Hepatocyte (in vitro differentiated cells): ENCODE results near the gene LTK. TPM values are rescaled to one million over a fixed set of nuclear protein-coding genes. Genes with fewer than 3 reads are reported as not detected.

ENCODE experiments used
- DNase-seq: peaks from one replicate; pipeline ENCODE4 v3.0.0-alpha.2; 2016; ENCODE audit warnings: low spot score
- H2AFZ ChIP-seq: fragments of 200-600 bp; sonication (generic); 2 replicates; pipeline ENCODE4 v1.6.0; 2016; ENCODE audit warnings: antibody characterized with exemption, mild to moderate bottlenecking
- H3K27ac ChIP-seq: fragments of 200-600 bp; sonication (generic); 2 replicates; pipeline ENCODE4 v1.5.1; 2016; ENCODE audit warnings: mild to moderate bottlenecking
- H3K27me3 ChIP-seq: fragments of 200-600 bp; sonication (generic); 2 replicates; pipeline ENCODE4 v1.6.1; 2016
- H3K36me3 ChIP-seq: fragments of 200-600 bp; sonication (generic); replicated peaks from 2 replicates; pipeline ENCODE4 v1.5.1; 2016; ENCODE audit warnings: low read depth; ENCODE audit not compliant: insufficient read depth
- H3K4me1 ChIP-seq: fragments of 200-600 bp; sonication (generic); 2 replicates; pipeline ENCODE4 v1.5.1; 2016; ENCODE audit warnings: mild to moderate bottlenecking, moderate library complexity; ENCODE audit not compliant: insufficient read depth
- H3K4me2 ChIP-seq: fragments of 200-600 bp; sonication (generic); 2 replicates; pipeline ENCODE4 v1.6.0; 2016
- H3K4me3 ChIP-seq: fragments of 200-600 bp; sonication (generic); 2 replicates; pipeline ENCODE4 v1.5.1; 2016; ENCODE audit warnings: mild to moderate bottlenecking
- H3K79me2 ChIP-seq: fragments of 200-600 bp; sonication (generic); 2 replicates; pipeline ENCODE4 v1.6.0; 2017; ENCODE audit warnings: mild to moderate bottlenecking
- H3K9me2 ChIP-seq: fragments of 200-600 bp; sonication (generic); replicated peaks from 2 replicates; pipeline ENCODE4 v1.6.0; 2017; ENCODE audit warnings: mild to moderate bottlenecking; ENCODE audit not compliant: insufficient read depth
- H3K9me3 ChIP-seq: fragments of 200-600 bp; sonication (generic); 2 replicates; pipeline ENCODE4 v1.5.1; 2016; ENCODE audit warnings: low read depth, mild to moderate bottlenecking
- H4K20me1 ChIP-seq: fragments of 200-600 bp; sonication (generic); 2 replicates; pipeline ENCODE4 v1.6.0; 2016; ENCODE audit warnings: mild to moderate bottlenecking; ENCODE audit not compliant: insufficient read depth, poor library complexity, severe bottlenecking
- EZH2 ChIP-seq: fragments of 200-600 bp; sonication (generic); IDR thresholded peaks from 2 replicates; pipeline ENCODE4 v1.6.1; 2016; ENCODE audit warnings: antibody characterized with exemption, mild to moderate bottlenecking, borderline replicate concordance
- EZH2phosphoT487 ChIP-seq: fragments of 200-600 bp; sonication (generic); IDR thresholded peaks from one replicate; pipeline ENCODE4 v1.6.1; 2018; ENCODE audit warnings: antibody characterized with exemption, mild to moderate bottlenecking, low read depth, moderate library complexity; ENCODE audit not compliant: unreplicated experiment, severe bottlenecking
- WGBS: methylation state at CpG from one replicate; pipeline ENCODE4 v1.1.6; 2016; ENCODE audit warnings: low lambda C conversion rate; ENCODE audit errors: missing lambda C conversion rate; 5-methylcytosine and 5-hydroxymethylcytosine counted together
- polyA plus RNA-seq: library from polyadenylated mRNA; unstranded; fragments of >200 nt; fragmentation: Nextera tagmentation; extraction: Ambion mirVana; gene quantifications from 2 replicates; pipeline ENCODE4 v1.2.1, GENCODE V29; 2016
- total RNA-seq: library from RNA; depleted of rRNA; stranded (reverse); fragments of >200 nt; gene quantifications from 2 replicates; pipeline ENCODE4 v1.2.3, GENCODE V29; 2014
- TF ChIP-seq, protein P1 (sequence below): fragments of 200-600 bp; sonication (generic); IDR thresholded peaks from 2 replicates; pipeline ENCODE4 v1.5.1; 2016; ENCODE audit warnings: antibody characterized with exemption, mild to moderate bottlenecking; ENCODE audit not compliant: poor library complexity

The LTK gene
- total and polyA plus RNA-seq, 2 experiments from 2014 or later: 0.83 to 1.2 TPM

DNA sequence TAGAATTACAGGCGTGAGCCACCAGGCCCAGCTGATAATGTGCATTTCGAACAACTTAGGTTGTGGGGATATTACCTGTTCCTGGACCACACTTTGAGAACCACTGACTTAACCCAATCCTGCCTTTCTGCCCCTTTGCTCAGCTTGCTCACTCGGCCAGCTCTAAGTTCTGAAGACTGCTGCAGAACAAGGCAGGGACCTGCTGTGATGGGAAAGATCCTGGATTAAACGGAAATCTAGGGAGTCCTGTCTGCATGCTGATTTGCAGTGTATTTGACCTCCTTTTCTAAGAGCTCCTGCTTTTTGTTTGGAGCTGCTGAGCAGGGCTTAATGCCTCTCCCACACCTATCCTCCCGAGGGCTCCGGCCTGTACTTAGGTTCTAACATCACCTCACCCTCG lies 2.9 kb downstream of the LTK start:
- peaks cover 46% of the 10 kb centered on the region for H3K27me3 ChIP-seq
- no peaks in the 10 kb centered on the region for H3K9me2 ChIP-seq
- TF ChIP-seq EZH2phosphoT487 (no peak), EZH2 (peak; percentile 59)
- 56% methylated on average over 7 of the region's 7 CpGs for WGBS
- H3K27ac ChIP-seq: no peak overlapping the region
- peaks cover 21% of the 10 kb centered on the region for H3K4me1 ChIP-seq
- peaks cover 2% of the 10 kb centered on the region for H4K20me1 ChIP-seq
- no peaks in the 10 kb centered on the region for H3K36me3 ChIP-seq
- H3K4me2 ChIP-seq: peak overlapping the region; percentile 97
- no peak for DNase-seq
- H3K9me3 ChIP-seq: no peaks in the 10 kb centered on the region
- H3K4me3 ChIP-seq: no peak overlapping the region
- H3K79me2 ChIP-seq: no peaks in the 10 kb centered on the region
- H2AFZ ChIP-seq: no peak overlapping the region

GRCh38 chr15:41507820-41508290 lies 5.8 kb downstream of the LTK start:
- TF ChIP-seq EZH2: no peak
- TF ChIP-seq, protein P1, sequence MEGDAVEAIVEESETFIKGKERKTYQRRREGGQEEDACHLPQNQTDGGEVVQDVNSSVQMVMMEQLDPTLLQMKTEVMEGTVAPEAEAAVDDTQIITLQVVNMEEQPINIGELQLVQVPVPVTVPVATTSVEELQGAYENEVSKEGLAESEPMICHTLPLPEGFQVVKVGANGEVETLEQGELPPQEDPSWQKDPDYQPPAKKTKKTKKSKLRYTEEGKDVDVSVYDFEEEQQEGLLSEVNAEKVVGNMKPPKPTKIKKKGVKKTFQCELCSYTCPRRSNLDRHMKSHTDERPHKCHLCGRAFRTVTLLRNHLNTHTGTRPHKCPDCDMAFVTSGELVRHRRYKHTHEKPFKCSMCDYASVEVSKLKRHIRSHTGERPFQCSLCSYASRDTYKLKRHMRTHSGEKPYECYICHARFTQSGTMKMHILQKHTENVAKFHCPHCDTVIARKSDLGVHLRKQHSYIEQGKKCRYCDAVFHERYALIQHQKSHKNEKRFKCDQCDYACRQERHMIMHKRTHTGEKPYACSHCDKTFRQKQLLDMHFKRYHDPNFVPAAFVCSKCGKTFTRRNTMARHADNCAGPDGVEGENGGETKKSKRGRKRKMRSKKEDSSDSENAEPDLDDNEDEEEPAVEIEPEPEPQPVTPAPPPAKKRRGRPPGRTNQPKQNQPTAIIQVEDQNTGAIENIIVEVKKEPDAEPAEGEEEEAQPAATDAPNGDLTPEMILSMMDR: no peak
- TF ChIP-seq EZH2phosphoT487: no peak
- Histone ChIP-seq H3K4me2 (no peak overlapping the region), H3K36me3 (no peaks in the 10 kb centered on the region), H3K4me1 (peaks cover 13% of the 10 kb centered on the region), H3K27me3 (peaks cover 46% of the 10 kb centered on the region), H4K20me1 (peaks cover 2% of the 10 kb centered on the region), H3K9me3 (no peaks in the 10 kb centered on the region), H3K4me3 (no peak overlapping the region), H3K27ac (no peak overlapping the region), H3K9me2 (no peaks in the 10 kb centered on the region), H3K79me2 (no peaks in the 10 kb centered on the region), H2AFZ (no peak overlapping the region)
- WGBS: 83% methylated on average over 7 of the region's 7 CpGs
- DNase-seq: no peak

DNA sequence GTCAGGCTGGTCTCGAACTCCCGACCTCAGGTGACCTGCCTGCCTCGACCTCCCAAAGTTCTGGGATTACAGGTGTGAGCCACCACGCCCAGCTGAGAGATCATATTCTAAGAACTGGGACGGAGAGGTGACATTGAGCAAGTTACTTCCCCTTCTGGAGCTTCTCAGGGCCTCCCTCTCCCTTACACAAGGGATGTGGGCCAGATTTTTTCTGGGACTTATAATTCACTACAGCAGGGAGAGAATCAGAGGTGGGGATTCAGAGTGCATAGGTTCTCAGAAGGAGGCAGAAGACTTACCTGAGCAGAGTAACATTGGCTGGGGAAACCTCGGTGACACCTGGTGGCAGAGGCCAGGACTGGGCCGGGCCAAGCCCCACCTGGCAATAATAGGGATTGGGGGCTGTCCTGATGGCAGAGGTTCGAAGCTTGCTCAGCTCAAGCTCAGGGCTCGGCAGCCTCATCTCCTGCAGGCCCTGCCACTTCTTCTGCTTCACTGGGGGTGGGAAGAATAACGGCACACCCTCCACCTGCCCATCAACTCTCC lies 6.8 kb downstream of the LTK start:
- no peaks in the 10 kb centered on the region for H3K36me3 ChIP-seq
- H3K4me1 ChIP-seq: peaks cover 3% of the 10 kb centered on the region
- no peaks in the 10 kb centered on the region for H3K9me2 ChIP-seq
- H3K79me2 ChIP-seq: no peaks in the 10 kb centered on the region
- no peak for DNase-seq
- H4K20me1 ChIP-seq: no peaks in the 10 kb centered on the region
- no peaks in the 10 kb centered on the region for H3K9me3 ChIP-seq
- TF ChIP-seq EZH2: no peak
- TF ChIP-seq, protein P1: no peak
- no peak for TF ChIP-seq EZH2phosphoT487
- H3K4me3 ChIP-seq: no peak overlapping the region
- peaks cover 46% of the 10 kb centered on the region for H3K27me3 ChIP-seq
- no peak overlapping the region for H3K4me2 ChIP-seq
- H2AFZ ChIP-seq: no peak overlapping the region
- 85% methylated on average over 10 of the region's 10 CpGs for WGBS
- no peak overlapping the region for H3K27ac ChIP-seq

GRCh38 chr15:41505776-41506175 lies 7.9 kb downstream of the LTK start:
- H3K27me3 ChIP-seq: peaks cover 44% of the 10 kb centered on the region
- no peaks in the 10 kb centered on the region for H3K79me2 ChIP-seq
- H2AFZ ChIP-seq: no peak overlapping the region
- H3K4me2 ChIP-seq: no peak overlapping the region
- no peaks in the 10 kb centered on the region for H3K36me3 ChIP-seq
- H3K9me2 ChIP-seq: no peaks in the 10 kb centered on the region
- no peaks in the 10 kb centered on the region for H3K4me1 ChIP-seq
- TF ChIP-seq EZH2phosphoT487: no peak
- no peak for TF ChIP-seq EZH2
- TF ChIP-seq, protein P1: no peak
- WGBS: 82% methylated on average over 4 of the region's 4 CpGs
- no peaks in the 10 kb centered on the region for H3K9me3 ChIP-seq
- DNase-seq: no peak
- H3K4me3 ChIP-seq: no peak overlapping the region
- H3K27ac ChIP-seq: no peak overlapping the region
- no peaks in the 10 kb centered on the region for H4K20me1 ChIP-seq
